A549 treated with CORT108297 at 1 μM for 4 hours (cell line): ENCODE measurements around the gene PDZD2. TPM values are rescaled to one million over a fixed set of nuclear protein-coding genes. Genes with fewer than 3 reads are reported as not detected.

Experiments
- total RNA-seq: library from RNA; stranded (reverse); fragments of 200-300 nt; extraction: Qiagen RNA extraction; gene quantifications from 5 replicates; pipeline ENCODE4 v1.2.3, GENCODE V29; 2022

The PDZD2 gene
- total RNA-seq, result 0.10 to 0.27 TPM (median 0.12 TPM) in 5 replicates

GRCh38 chr5:31638748-31639418 lies at the start of gene PDZD2:
Gene PDZD2, plus strand, starts transcription at chr5:31639131.

Other genes with a start within 250 kb of the PDZD2 start
- gene DROSHA, start 107.0 kb upstream of the PDZD2 start, total RNA-seq, result 39.4 to 48.0 TPM (median 41.4 TPM) in 5 replicates
- 10.3 to 17.4 TPM (median 12.1 TPM) in 5 replicates for gene C5orf22, start 106.8 kb upstream of the PDZD2 start, total RNA-seq